Left kidney (tissue), 8 donors: Measurements from ENCODE around the gene VAT1. TPM values are rescaled to one million over a fixed set of nuclear protein-coding genes. Genes with fewer than 3 reads are reported as not detected.
"Not testable (repeated sequence)": the region's sequence is repeated elsewhere in the genome, so short reads cannot be mapped to it uniquely, and the experiment has no call there.

ENCODE experiments used
- DNase-seq: peaks from one replicate; pipeline ENCODE4 v3.0.0-alpha.2; 2013
- long read RNA-seq, 8 donors: transcript quantifications; one replicate each; lab custom pipeline, GENCODE V29; 2026
- polyA plus RNA-seq: library from polyadenylated mRNA; unstranded; fragments of 120-200 nt; gene quantifications from one replicate; pipeline ENCODE4 v1.2.1, GENCODE V29; 2013; ENCODE audit not compliant: insufficient read length

The VAT1 gene
- polyA plus RNA-seq, result 113 TPM
- long read RNA-seq, donor 1, transcript VAT1-201 (6 exons, 2,734 nt), result major isoform, 54 of 68 reads
- long read RNA-seq, donor 1, partial matches to known transcripts, result 6 of 68 reads
- long read RNA-seq, donor 1, other reads (novel, unspliced or antisense), result 8 of 68 reads
- long read RNA-seq, donor 2, transcript VAT1-201 (6 exons, 2,734 nt), result major isoform, 26 of 26 reads
- long read RNA-seq, donor 2, partial matches to known transcripts, result 0 of 26 reads
- long read RNA-seq, donor 2, other reads (novel, unspliced or antisense), result 0 of 26 reads
- long read RNA-seq, donor 3, transcript VAT1-201 (6 exons, 2,734 nt), result major isoform, 13 of 13 reads
- long read RNA-seq, donor 3, partial matches to known transcripts, result 0 of 13 reads
- long read RNA-seq, donor 3, other reads (novel, unspliced or antisense), result 0 of 13 reads
- long read RNA-seq, donor 4, result 0 reads
- long read RNA-seq, donor 5, transcript VAT1-201 (6 exons, 2,734 nt), result major isoform, 31 of 39 reads
- long read RNA-seq, donor 5, partial matches to known transcripts, result 0 of 39 reads
- long read RNA-seq, donor 5, other reads (novel, unspliced or antisense), result 8 of 39 reads
- long read RNA-seq, donor 6, transcript VAT1-201 (6 exons, 2,734 nt), result major isoform, 40 of 49 reads
- long read RNA-seq, donor 6, partial matches to known transcripts, result 0 of 49 reads
- long read RNA-seq, donor 6, other reads (novel, unspliced or antisense), result 7 of 49 reads
- long read RNA-seq, donor 7, transcript VAT1-201 (6 exons, 2,734 nt), result major isoform, 45 of 55 reads
- long read RNA-seq, donor 7, partial matches to known transcripts, result 0 of 55 reads
- long read RNA-seq, donor 7, other reads (novel, unspliced or antisense), result 9 of 55 reads
- long read RNA-seq, donor 8, transcript VAT1-201 (6 exons, 2,734 nt), result major isoform, 13 of 20 reads
- long read RNA-seq, donor 8, partial matches to known transcripts, result 0 of 20 reads
- long read RNA-seq, donor 8, other reads (novel, unspliced or antisense), result 7 of 20 reads

- peak; percentile 77 for DNase-seq
Observed at GRCh38 chr17:43021741-43022512, at the start of gene VAT1. Gene VAT1 (minus strand): TSS chr17:43022385. CDS start chr17:43022322, 63 bp downstream.

- no peak for DNase-seq
Observed at GRCh38 chr17:43070872-43071271, 48.7 kb upstream of the VAT1 start.

- DNase-seq, result no peak
Observed at GRCh38 chr17:43070257-43070656, 48.1 kb upstream of the VAT1 start.

- no peak for DNase-seq
Observed at GRCh38 chr17:43069368-43069898, 47.2 kb upstream of the VAT1 start.

- DNase-seq, result no peak
Observed at GRCh38 chr17:43068570-43069367, 46.6 kb upstream of the VAT1 start.

GRCh38 chr17:43062984-43063638 is 40.9 kb upstream of the VAT1 start:
- no peak for DNase-seq

- no peak for DNase-seq
Observed at GRCh38 chr17:43056051-43056450, 33.9 kb upstream of the VAT1 start.

- not testable (repeated sequence) for DNase-seq
Observed at GRCh38 chr17:43053008-43053407, 30.8 kb upstream of the VAT1 start.

- no peak for DNase-seq
Observed at GRCh38 chr17:43051969-43052368, 29.8 kb upstream of the VAT1 start.

GRCh38 chr17:43044024-43044423 is 21.8 kb upstream of the VAT1 start:
- no peak for DNase-seq

- no peak for DNase-seq
Observed at GRCh38 chr17:43043307-43043706, 21.1 kb upstream of the VAT1 start.

- no peak for DNase-seq
Observed at GRCh38 chr17:43042025-43042628, 19.9 kb upstream of the VAT1 start.

- no peak for DNase-seq
Observed at GRCh38 chr17:43040655-43041054, 18.5 kb upstream of the VAT1 start.

GRCh38 chr17:43039646-43040045 is 17.5 kb upstream of the VAT1 start:
- DNase-seq, result no peak

- DNase-seq, result no peak
Observed at GRCh38 chr17:43034894-43035293, 12.7 kb upstream of the VAT1 start.

- peak; percentile 34 for DNase-seq
Observed at GRCh38 chr17:43033948-43034881, 12.0 kb upstream of the VAT1 start.

- no peak for DNase-seq
Observed at GRCh38 chr17:43031666-43032065, 9.5 kb upstream of the VAT1 start.

- no peak for DNase-seq
Observed at GRCh38 chr17:43030137-43030767, 8.1 kb upstream of the VAT1 start.
